ENCODE results near the gene ZNF785.

DNA sequence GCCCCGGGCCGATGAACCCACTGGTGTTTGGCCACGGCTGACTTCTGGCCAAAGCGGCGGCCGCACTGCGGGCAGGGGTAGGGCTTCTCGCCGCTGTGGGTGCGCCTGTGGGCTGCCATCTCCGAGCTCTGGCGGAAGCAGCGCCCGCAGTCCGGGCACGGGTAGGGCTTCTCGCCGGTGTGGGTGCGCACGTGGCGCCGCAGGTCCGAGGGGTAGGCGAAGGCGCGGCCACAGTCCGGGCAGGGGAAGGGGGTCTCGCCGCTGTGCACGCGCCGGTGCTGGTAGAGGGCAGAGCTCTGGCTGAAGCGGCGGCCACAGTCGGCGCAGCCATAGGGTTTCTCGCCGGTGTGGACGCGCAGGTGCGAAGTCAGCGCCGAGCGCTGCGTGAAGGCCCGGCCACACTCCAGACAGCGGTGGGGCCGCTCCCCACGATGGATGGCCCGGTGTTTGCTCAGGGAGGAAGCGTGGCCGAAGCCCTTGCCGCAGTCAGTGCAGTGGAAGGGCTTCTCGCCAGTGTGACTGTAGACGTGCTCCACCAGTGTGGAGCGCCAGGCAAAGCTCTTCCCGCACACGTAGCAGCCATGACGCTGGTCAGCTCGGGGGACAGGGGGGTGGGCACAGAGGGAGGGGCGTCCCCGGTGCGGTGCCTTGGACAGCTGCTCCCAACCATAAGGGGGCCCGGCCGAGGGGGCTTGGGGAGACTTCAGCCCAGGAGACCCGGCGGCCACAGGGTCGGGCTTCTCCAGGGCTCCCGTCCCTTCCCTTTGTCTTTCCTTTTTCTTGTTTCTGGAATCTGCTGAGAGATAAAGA lies 30.0 kb downstream of the ZNF785 start:
- TF ChIP-seq ZNF678 (CRISPR knock-in tag; IDR thresholded peaks at IDR 0.05) (no peak), BRCA1 (CRISPR knock-in tag; IDR thresholded peaks at IDR 0.05) (no peak), MAFK (conservative IDR thresholded peaks at IDR 0.05 in 1 of 2, IDR thresholded peaks at IDR 0.05 in 1 of 2; ENCODE audit: low read length in 2 of 2) (no peak), ELF4 (CRISPR knock-in tag; IDR thresholded peaks at IDR 0.05; ENCODE audit: borderline replicate concordance) (no peak), POLR2A (IDR thresholded peaks at IDR 0.05; ENCODE audit: insufficient read depth in 1 of 2, low read depth in 2 of 2, low read length in 2 of 2) (no peak), YY1 (IDR thresholded peaks at IDR 0.05; ENCODE audit: insufficient read depth, insufficient replicate concordance, low read depth, low read length) (no peak)
- TF ChIP-seq, protein P1, sequence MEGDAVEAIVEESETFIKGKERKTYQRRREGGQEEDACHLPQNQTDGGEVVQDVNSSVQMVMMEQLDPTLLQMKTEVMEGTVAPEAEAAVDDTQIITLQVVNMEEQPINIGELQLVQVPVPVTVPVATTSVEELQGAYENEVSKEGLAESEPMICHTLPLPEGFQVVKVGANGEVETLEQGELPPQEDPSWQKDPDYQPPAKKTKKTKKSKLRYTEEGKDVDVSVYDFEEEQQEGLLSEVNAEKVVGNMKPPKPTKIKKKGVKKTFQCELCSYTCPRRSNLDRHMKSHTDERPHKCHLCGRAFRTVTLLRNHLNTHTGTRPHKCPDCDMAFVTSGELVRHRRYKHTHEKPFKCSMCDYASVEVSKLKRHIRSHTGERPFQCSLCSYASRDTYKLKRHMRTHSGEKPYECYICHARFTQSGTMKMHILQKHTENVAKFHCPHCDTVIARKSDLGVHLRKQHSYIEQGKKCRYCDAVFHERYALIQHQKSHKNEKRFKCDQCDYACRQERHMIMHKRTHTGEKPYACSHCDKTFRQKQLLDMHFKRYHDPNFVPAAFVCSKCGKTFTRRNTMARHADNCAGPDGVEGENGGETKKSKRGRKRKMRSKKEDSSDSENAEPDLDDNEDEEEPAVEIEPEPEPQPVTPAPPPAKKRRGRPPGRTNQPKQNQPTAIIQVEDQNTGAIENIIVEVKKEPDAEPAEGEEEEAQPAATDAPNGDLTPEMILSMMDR (CRISPR knock-in tag; IDR thresholded peaks at IDR 0.05), result no peak
- TF ChIP-seq, protein P2, sequence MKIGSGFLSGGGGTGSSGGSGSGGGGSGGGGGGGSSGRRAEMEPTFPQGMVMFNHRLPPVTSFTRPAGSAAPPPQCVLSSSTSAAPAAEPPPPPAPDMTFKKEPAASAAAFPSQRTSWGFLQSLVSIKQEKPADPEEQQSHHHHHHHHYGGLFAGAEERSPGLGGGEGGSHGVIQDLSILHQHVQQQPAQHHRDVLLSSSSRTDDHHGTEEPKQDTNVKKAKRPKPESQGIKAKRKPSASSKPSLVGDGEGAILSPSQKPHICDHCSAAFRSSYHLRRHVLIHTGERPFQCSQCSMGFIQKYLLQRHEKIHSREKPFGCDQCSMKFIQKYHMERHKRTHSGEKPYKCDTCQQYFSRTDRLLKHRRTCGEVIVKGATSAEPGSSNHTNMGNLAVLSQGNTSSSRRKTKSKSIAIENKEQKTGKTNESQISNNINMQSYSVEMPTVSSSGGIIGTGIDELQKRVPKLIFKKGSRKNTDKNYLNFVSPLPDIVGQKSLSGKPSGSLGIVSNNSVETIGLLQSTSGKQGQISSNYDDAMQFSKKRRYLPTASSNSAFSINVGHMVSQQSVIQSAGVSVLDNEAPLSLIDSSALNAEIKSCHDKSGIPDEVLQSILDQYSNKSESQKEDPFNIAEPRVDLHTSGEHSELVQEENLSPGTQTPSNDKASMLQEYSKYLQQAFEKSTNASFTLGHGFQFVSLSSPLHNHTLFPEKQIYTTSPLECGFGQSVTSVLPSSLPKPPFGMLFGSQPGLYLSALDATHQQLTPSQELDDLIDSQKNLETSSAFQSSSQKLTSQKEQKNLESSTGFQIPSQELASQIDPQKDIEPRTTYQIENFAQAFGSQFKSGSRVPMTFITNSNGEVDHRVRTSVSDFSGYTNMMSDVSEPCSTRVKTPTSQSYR (CRISPR knock-in tag; IDR thresholded peaks at IDR 0.05; ENCODE audit: borderline replicate concordance), result no peak
- TF ChIP-seq, protein P3, sequence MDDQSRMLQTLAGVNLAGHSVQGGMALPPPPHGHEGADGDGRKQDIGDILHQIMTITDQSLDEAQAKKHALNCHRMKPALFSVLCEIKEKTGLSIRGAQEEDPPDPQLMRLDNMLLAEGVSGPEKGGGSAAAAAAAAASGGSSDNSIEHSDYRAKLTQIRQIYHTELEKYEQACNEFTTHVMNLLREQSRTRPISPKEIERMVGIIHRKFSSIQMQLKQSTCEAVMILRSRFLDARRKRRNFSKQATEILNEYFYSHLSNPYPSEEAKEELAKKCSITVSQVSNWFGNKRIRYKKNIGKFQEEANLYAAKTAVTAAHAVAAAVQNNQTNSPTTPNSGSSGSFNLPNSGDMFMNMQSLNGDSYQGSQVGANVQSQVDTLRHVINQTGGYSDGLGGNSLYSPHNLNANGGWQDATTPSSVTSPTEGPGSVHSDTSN (CRISPR knock-in tag; IDR thresholded peaks at IDR 0.05; ENCODE audit: borderline replicate concordance), result no peak
- TF ChIP-seq, protein P4, sequence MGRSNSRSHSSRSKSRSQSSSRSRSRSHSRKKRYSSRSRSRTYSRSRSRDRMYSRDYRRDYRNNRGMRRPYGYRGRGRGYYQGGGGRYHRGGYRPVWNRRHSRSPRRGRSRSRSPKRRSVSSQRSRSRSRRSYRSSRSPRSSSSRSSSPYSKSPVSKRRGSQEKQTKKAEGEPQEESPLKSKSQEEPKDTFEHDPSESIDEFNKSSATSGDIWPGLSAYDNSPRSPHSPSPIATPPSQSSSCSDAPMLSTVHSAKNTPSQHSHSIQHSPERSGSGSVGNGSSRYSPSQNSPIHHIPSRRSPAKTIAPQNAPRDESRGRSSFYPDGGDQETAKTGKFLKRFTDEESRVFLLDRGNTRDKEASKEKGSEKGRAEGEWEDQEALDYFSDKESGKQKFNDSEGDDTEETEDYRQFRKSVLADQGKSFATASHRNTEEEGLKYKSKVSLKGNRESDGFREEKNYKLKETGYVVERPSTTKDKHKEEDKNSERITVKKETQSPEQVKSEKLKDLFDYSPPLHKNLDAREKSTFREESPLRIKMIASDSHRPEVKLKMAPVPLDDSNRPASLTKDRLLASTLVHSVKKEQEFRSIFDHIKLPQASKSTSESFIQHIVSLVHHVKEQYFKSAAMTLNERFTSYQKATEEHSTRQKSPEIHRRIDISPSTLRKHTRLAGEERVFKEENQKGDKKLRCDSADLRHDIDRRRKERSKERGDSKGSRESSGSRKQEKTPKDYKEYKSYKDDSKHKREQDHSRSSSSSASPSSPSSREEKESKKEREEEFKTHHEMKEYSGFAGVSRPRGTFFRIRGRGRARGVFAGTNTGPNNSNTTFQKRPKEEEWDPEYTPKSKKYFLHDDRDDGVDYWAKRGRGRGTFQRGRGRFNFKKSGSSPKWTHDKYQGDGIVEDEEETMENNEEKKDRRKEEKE (IDR thresholded peaks at IDR 0.05), result no peak
- TF ChIP-seq, protein P5, sequence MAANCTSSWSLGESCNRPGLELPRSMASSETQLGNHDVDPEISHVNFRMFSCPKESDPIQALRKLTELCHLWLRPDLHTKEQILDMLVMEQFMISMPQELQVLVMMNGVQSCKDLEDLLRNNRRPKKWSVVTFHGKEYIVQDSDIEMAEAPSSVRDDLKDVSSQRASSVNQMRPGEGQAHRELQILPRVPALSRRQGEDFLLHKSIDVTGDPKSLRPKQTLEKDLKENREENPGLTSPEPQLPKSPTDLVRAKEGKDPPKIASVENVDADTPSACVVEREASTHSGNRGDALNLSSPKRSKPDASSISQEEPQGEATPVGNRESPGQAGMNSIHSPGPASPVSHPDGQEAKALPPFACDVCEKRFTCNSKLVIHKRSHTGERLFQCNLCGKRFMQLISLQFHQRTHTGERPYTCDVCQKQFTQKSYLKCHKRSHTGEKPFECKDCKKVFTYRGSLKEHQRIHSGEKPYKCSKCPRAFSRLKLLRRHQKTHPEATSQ (CRISPR knock-in tag; IDR thresholded peaks at IDR 0.05; ENCODE audit: borderline replicate concordance), result no peak
